Activated naive CD8-positive, alpha-beta T cell treated with anti-CD3 and anti-CD28 coated beads, Interleukin-2, amount 10 ng/mL, durations not matched to agents 7 days and 5 days (primary cell): ENCODE measurements around the gene ANGPTL4. TPM values are rescaled to one million over a fixed set of nuclear protein-coding genes. Genes with fewer than 3 reads are reported as not detected.
"Not testable (repeated sequence)": the region's sequence is repeated elsewhere in the genome, so short reads cannot be mapped to it uniquely, and the experiment has no call there.

Experiments
- ATAC-seq: fragments of 150-1000 bp; cut with Tn5 transposase; one replicate; pipeline ENCODE4 v1.10.0; 2021; ENCODE audit warnings: low read depth, moderate library complexity
- POLR2A ChIA-PET: fragments of 350-600 bp; sonication (Branson Sonifier 250); formaldehyde crosslinking; loops from one replicate; lab custom pipeline; 2021; ENCODE audit warnings: antibody characterized with exemption; lab: Charles Lee
- DNase-seq: peaks from one replicate; pipeline ENCODE4 v3.0.0; 2021
- H3K27ac Mint-ChIP-seq: one replicate; pipeline ENCODE4 v1.8.0; 2022; ENCODE audit warnings: mild to moderate bottlenecking, mixed read lengths
- H3K27me3 Mint-ChIP-seq: one replicate; pipeline ENCODE4 v1.8.0; 2022; ENCODE audit warnings: mild to moderate bottlenecking, moderate library complexity, mixed read lengths
- H3K36me3 Mint-ChIP-seq: one replicate; pipeline ENCODE4 v1.8.0; 2021; ENCODE audit warnings: mild to moderate bottlenecking, mixed read lengths
- H3K4me1 Mint-ChIP-seq: one replicate; pipeline ENCODE4 v1.8.0; 2021; ENCODE audit warnings: mixed read lengths
- H3K4me3 Mint-ChIP-seq: one replicate; pipeline ENCODE4 v1.8.0; 2022; ENCODE audit warnings: mild to moderate bottlenecking, moderate library complexity, mixed read lengths
- H3K9me3 Mint-ChIP-seq: one replicate; pipeline ENCODE4 v1.8.0; 2021; ENCODE audit warnings: mixed read lengths
- total RNA-seq, 2 experiments: library from RNA; stranded (reverse); gene quantifications; one replicate each; pipeline ENCODE4 v1.2.3, GENCODE V29; 2021

Gene ANGPTL4
- total RNA-seq, 2 experiments from 2014 or later = 0.64 TPM; not detected in 1

DNA sequence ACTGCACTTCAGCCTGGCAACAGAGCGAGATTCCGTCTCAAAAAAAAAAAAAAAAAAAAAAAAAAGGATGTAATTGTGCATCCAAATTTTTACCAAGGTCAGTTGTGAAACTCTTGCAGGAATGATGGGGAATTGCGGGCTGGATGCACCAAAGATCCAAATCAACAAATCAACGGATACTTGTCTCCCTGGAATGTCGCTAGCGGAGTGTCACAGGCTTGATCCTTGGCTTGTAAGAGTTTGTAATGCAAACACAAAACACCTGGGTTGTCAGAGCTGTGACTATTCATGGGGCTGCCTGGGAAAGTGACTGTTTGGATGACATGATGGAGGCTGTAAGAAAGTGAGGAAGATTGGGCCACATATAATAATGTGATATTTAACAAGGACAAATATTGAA, 25.1 kb upstream of the ANGPTL4 start:
- no peak for DNase-seq
- POLR2A ChIA-PET = no interaction called here
- H3K27me3 Mint-ChIP-seq = peaks cover 58% of the 10 kb centered on the region

DNA sequence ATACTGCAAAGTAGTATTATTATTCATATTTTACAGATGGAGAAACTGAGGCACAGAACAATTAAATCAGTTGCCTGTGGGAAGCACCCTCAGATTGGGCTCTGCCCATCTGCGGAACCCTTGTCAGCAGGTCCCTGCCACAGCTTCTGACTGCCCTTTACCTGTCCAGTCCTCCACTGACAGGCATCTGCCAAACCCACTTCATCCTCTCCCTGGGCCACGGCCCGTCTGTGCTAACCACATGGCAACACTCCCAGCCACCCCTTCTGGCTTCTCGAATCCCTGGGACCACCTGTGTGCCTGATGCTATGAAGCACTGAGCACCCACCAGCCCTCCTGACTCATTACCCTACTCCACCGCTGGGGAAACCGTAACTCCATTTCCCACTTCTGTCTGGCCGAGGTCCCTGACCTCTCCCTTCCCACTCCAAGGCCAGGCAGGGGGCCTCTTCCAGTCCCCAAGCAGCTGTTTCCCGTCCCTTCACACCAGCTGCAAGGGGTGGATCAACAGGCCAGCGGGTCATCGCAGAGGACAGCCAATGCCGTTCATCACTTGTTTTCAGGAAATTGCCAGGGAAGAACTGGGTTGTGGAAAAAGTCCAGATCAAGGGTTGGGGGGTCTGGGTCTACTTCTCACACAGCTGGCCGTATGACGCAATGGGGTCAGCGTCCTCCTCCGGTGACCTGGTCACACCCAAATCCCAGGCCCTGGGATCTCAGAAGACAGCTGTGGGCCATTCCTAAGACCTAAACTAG, 23.4 kb upstream of the ANGPTL4 start:
- POLR2A ChIA-PET = interaction anchor here (0.5 to 1.5 kb wide), 2 partner anchors 19 to 164 kb away, joined by 4 to 5 read pairs; partner anchors contain the start of genes NDUFA7 and RPS28
- no peaks in the 10 kb centered on the region for H3K9me3 Mint-ChIP-seq
- H3K27ac Mint-ChIP-seq = no peak overlapping the region
- no peak for DNase-seq
- peaks cover 59% of the 10 kb centered on the region for H3K27me3 Mint-ChIP-seq
- ATAC-seq = no peak
- peaks cover 2% of the 10 kb centered on the region for H3K36me3 Mint-ChIP-seq
- H3K4me1 Mint-ChIP-seq = peaks cover 20% of the 10 kb centered on the region
- H3K4me3 Mint-ChIP-seq = no peak overlapping the region

More for the DNA sequence above, 25.1 kb upstream of the ANGPTL4 start:
- Mint-ChIP-seq H3K36me3 (peaks cover 2% of the 10 kb centered on the region), H3K27ac (no peak overlapping the region), H3K9me3 (no peaks in the 10 kb centered on the region), H3K4me3 (no peak overlapping the region), H3K4me1 (peaks cover 18% of the 10 kb centered on the region)
- ATAC-seq = no peak

DNA sequence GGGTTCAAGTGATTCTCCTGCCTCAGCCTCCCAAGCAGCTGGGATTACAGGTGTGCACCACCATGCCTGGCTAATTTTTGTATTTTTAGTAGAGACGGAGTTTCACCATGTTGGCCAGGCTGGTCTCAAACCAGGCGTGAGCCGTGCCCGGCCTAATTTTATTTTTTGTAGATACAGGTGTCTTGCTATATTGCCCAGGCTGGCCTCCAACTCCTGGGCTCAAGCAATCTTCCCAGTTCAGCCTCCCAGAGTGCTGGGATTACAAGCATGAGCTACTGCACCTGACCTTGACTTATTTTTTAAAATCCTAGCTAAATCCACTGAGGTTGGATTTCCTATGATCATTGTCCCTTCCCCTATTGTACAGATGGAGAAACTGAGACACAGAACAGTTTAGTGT, 22.5 kb upstream of the ANGPTL4 start:
- ATAC-seq, H3K4me3 Mint-ChIP-seq, H3K9me3 Mint-ChIP-seq, H3K27ac Mint-ChIP-seq, DNase-seq, H3K36me3 Mint-ChIP-seq: not testable (repeated sequence)
- POLR2A ChIA-PET = interaction anchor here (0.7 to 1.5 kb wide), 3 partner anchors 18 to 49 kb away, joined by 3 to 5 read pairs (median 4); partner anchors contain the start of genes NDUFA7 and RPS28
- peaks cover 50% of the 10 kb centered on the region for H3K27me3 Mint-ChIP-seq
- H3K4me1 Mint-ChIP-seq = peaks cover 15% of the 10 kb centered on the region

GRCh38 chr19:8342316-8342683, 21.7 kb upstream of the ANGPTL4 start:
- peaks cover 2% of the 10 kb centered on the region for H3K36me3 Mint-ChIP-seq
- H3K27me3 Mint-ChIP-seq = peaks cover 48% of the 10 kb centered on the region
- ATAC-seq (no peak), DNase-seq (no peak)
- peak overlapping the region; percentile 87 for H3K4me3 Mint-ChIP-seq
- no peak overlapping the region for H3K27ac Mint-ChIP-seq
- POLR2A ChIA-PET = interaction anchor here (0.6 to 2.7 kb wide), 5 partner anchors 8 to 102 kb away, joined by 3 to 8 read pairs (median 4); partner anchors contain the start of genes HNRNPM, NDUFA7 and RPS28
- H3K9me3 Mint-ChIP-seq = no peaks in the 10 kb centered on the region
- peaks cover 11% of the 10 kb centered on the region for H3K4me1 Mint-ChIP-seq

GRCh38 chr19:8342684-8343482, 21.1 kb upstream of the ANGPTL4 start, which contains the start of gene KANK3:
KANK3 (minus strand) TSS chr19:8343262; CDS start chr19:8337828, 5,434 bp downstream.
- no peaks in the 10 kb centered on the region for H3K9me3 Mint-ChIP-seq
- H3K36me3 Mint-ChIP-seq = peaks cover 2% of the 10 kb centered on the region
- H3K4me3 Mint-ChIP-seq = peak within 1 kb of the TSS; percentile 87
- DNase-seq (peak; percentile 94), ATAC-seq (peak; percentile 100)
- H3K27me3 Mint-ChIP-seq = peaks cover 45% of the 10 kb centered on the region
- POLR2A ChIA-PET = interaction anchor here (0.6 to 2.7 kb wide), 6 partner anchors 8 to 227 kb away, joined by 3 to 8 read pairs (median 3); partner anchors contain the start of gene HNRNPM
- peaks cover 12% of the 10 kb centered on the region for H3K4me1 Mint-ChIP-seq
- H3K27ac Mint-ChIP-seq = peak within 1 kb of the TSS; percentile 87

DNA sequence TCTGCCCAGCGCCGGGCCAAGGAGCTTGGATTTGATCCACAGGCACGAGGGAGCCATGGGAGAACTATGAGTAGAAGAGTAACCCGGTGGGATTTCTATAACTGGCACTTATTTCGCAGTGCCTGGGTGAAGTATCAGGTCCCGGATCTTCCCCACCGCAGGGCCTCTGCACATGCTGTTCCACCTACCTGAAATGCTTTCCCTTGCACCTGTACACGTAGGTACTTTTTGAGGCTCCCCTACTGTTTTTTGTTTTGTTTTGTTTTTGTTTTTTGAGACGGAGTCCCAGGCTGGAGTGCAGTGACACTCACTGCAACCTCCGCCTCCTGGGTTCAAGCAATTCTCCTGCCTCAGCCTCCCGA, 20.5 kb upstream of the ANGPTL4 start:
- peak overlapping the region; percentile 87 for H3K4me3 Mint-ChIP-seq
- H3K27ac Mint-ChIP-seq = peak overlapping the region; percentile 87
- no peaks in the 10 kb centered on the region for H3K36me3 Mint-ChIP-seq

DNA sequence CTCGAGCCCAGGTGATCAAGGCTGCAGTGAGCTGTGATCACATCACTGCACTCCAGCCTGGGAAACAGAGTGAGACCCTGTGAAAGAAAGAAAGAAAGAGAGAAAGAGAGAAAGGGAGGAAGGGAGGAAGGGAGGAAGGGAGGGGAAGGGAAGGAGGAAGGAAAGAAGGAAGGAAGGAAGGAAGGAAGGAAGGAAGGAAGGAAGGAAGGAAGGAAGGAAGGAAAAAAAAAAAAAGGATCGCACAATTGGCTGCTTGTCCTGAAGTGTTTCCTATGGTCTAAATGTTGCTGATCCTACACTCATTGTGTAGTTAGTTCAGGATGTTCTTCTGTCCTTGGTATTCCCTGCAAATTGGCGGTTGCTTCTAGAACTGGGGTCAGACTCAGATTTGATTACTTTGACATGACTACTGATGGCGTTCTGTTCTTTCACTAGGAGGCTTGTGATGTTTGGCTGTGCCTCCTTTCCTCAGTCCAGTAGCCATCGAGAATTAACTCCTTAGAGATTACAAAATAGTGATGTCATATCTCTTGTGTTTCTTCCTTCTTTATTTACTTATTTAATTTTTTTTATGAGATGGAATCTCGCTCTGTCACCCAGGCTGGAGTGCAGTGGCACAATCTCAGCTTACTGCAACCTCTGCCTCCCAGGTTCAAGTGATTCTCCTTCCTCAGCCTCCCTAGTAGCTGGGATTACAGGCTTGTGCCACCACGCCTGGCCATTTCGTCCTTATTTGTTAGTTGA, 14.2 kb upstream of the ANGPTL4 start:
- DNase-seq, H3K4me3 Mint-ChIP-seq, ATAC-seq, H3K9me3 Mint-ChIP-seq, H3K27ac Mint-ChIP-seq, POLR2A ChIA-PET, H3K36me3 Mint-ChIP-seq, H3K4me1 Mint-ChIP-seq: not testable (repeated sequence)
- H3K27me3 Mint-ChIP-seq = peaks cover 33% of the 10 kb centered on the region

More for the DNA sequence above, 20.5 kb upstream of the ANGPTL4 start:
- Mint-ChIP-seq H3K27me3 (peaks cover 39% of the 10 kb centered on the region), H3K9me3 (no peaks in the 10 kb centered on the region), H3K4me1 (peaks cover 12% of the 10 kb centered on the region)
- DNase-seq = no peak
- POLR2A ChIA-PET = interaction anchor here (0.6 to 2.7 kb wide), 3 partner anchors 9 to 226 kb away, joined by 3 to 8 read pairs (median 3); no protein-coding TSS in a partner anchor
- no peak for ATAC-seq

- H3K27ac Mint-ChIP-seq = no peak overlapping the region
- H3K27me3 Mint-ChIP-seq = peaks cover 30% of the 10 kb centered on the region
- H3K4me1 Mint-ChIP-seq = peaks cover 14% of the 10 kb centered on the region
- no peaks in the 10 kb centered on the region for H3K9me3 Mint-ChIP-seq
- H3K36me3 Mint-ChIP-seq = no peaks in the 10 kb centered on the region
- ATAC-seq = no peak
- POLR2A ChIA-PET = interaction anchor here (0.6 to 0.9 kb wide), 3 partner anchors 9 to 226 kb away, joined by 3 to 5 read pairs (median 3); partner anchors contain the start of genes KANK3 and RPS28
- no peak overlapping the region for H3K4me3 Mint-ChIP-seq
- DNase-seq = no peak
Measured at GRCh38 chr19:8352134-8352827, 11.7 kb upstream of the ANGPTL4 start.

GRCh38 chr19:8352845-8353244, 11.1 kb upstream of the ANGPTL4 start:
- POLR2A ChIA-PET = interaction anchor here (0.6 to 0.9 kb wide), 4 partner anchors 10 to 228 kb away, joined by 3 to 5 read pairs (median 3); partner anchors contain the start of genes KANK3 and RPS28
- not testable (repeated sequence) for H3K4me3 Mint-ChIP-seq, H3K9me3 Mint-ChIP-seq, DNase-seq, H3K27ac Mint-ChIP-seq, ATAC-seq, H3K36me3 Mint-ChIP-seq
- Mint-ChIP-seq H3K4me1 (peaks cover 13% of the 10 kb centered on the region), H3K27me3 (peaks cover 27% of the 10 kb centered on the region)

DNA sequence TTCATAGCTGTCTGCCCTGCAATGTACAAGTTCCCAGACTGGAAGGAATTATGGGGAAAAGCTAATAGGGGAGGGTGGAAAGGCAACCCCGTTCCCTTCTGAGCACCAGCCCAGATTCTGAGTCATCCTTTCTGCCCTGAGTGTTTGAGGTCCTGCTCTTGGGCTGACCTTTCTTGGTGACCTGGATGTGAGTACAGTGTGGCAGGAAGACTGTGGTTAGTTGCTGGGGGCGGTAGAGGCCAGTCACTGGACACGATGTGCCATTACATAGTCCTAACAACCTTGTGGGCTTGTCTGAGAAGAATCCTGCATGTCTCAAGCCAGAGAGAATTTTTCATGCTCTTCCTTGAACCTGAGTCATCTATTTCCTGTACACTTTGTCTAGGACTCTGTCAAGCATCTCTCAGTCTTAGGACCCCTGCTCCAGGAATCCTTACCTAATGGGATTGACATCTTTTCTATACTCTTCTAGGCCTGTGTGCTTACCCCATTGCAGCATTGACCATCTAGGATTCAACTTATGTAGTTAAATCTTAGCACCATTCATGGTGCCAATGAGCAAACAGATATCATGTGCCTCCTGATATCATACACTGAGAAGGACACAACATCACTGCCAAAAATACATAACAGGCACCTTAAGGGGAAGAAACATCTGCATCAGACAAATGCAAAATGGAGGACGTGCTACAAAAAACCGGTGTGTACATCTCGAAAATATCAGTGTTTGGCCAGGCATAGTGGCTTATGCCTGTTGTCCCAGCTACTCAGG, 8.1 kb upstream of the ANGPTL4 start:
- POLR2A ChIA-PET = no interaction called here
- H3K27ac Mint-ChIP-seq = no peak overlapping the region
- ATAC-seq (no peak), DNase-seq (no peak)
- no peaks in the 10 kb centered on the region for H3K9me3 Mint-ChIP-seq
- no peaks in the 10 kb centered on the region for H3K36me3 Mint-ChIP-seq
- peaks cover 13% of the 10 kb centered on the region for H3K4me1 Mint-ChIP-seq
- peaks cover 20% of the 10 kb centered on the region for H3K27me3 Mint-ChIP-seq
- H3K4me3 Mint-ChIP-seq = no peak overlapping the region

DNA sequence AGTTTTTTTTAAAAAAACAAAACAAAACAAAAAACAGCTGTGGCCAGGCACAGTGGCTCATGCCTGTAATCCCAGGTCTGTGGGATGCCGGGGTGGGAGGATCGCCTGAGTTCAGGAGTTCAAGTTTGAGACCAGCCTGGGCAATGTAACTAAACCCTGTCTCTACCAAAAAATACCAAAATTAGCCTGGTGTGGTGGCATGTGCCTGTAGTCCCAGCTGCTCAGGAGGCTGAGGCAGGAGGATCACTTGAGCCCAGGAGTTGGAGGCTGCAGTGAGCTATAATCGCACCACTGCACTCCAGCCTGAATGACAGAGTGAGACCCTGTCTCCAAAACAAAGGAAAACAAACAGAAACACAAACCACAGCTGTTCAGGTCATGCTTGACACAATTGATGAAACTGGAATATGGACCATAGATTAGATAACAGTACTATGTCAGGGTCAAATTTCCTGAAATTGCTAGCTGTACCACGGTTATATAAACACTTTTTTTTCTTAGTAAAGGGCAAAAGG, 6.9 kb upstream of the ANGPTL4 start:
- peaks cover 12% of the 10 kb centered on the region for H3K4me1 Mint-ChIP-seq
- no peak overlapping the region for H3K4me3 Mint-ChIP-seq
- no peaks in the 10 kb centered on the region for H3K36me3 Mint-ChIP-seq
- no peak overlapping the region for H3K27ac Mint-ChIP-seq
- ATAC-seq = no peak
- DNase-seq = no peak
- POLR2A ChIA-PET = interaction anchor here (1.3 kb wide), 1 partner anchor 12 kb away, joined by 3 read pairs; no protein-coding TSS in a partner anchor
- H3K27me3 Mint-ChIP-seq = peaks cover 17% of the 10 kb centered on the region
- no peaks in the 10 kb centered on the region for H3K9me3 Mint-ChIP-seq
